WTC11 (cell line): ENCODE data around the gene DNAJA4. TPM values are rescaled to one million over a fixed set of nuclear protein-coding genes. Genes with fewer than 3 reads are reported as not detected.

Source experiments
- ATAC-seq: fragments of 200-7000 bp; cut with Tn5 transposase; 2 replicates; pipeline ENCODE4 v1.10.0; 2021; ENCODE audit warnings: mild to moderate bottlenecking, moderate library complexity
- CTCF ChIA-PET: fragments of 300-600 bp; sonication (Branson Sonifier 250); formaldehyde crosslinking; loops from one replicate; lab custom pipeline; 2021; ENCODE audit warnings: antibody characterized with exemption; lab: Charles Lee
- POLR2A ChIA-PET: fragments of 350-600 bp; sonication (Branson Sonifier 250); formaldehyde crosslinking; loops from one replicate; lab custom pipeline; 2021; ENCODE audit warnings: antibody characterized with exemption; lab: Charles Lee
- DNase-seq: peaks from one replicate; pipeline ENCODE4 v3.0.0; 2021; ENCODE audit warnings: low spot score
- H3K27ac Mint-ChIP-seq: 2 replicates; pipeline ENCODE4 v1.8.0; 2021; ENCODE audit warnings: mixed read lengths
- H3K27me3 Mint-ChIP-seq: 2 replicates; pipeline ENCODE4 v1.8.0; 2021; ENCODE audit warnings: low read depth, mild to moderate bottlenecking, moderate library complexity, mixed read lengths
- H3K36me3 Mint-ChIP-seq: 2 replicates; pipeline ENCODE4 v1.8.0; 2021; ENCODE audit warnings: mixed read lengths
- H3K4me1 Mint-ChIP-seq: 2 replicates; pipeline ENCODE4 v1.8.0; 2022; ENCODE audit warnings: mixed read lengths
- H3K4me3 Mint-ChIP-seq: 2 replicates; pipeline ENCODE4 v1.8.0; 2021; ENCODE audit warnings: mild to moderate bottlenecking, moderate library complexity, mixed read lengths
- H3K9me3 Mint-ChIP-seq: 2 replicates; pipeline ENCODE4 v1.8.0; 2021; ENCODE audit warnings: mixed read lengths
- EMX1 ChIP-seq: fragments of 250-450 bp; sonication (Bioruptor Pico); IDR thresholded peaks from 2 replicates; pipeline ENCODE4 v1.8.0; 2021; ENCODE audit warnings: mild to moderate bottlenecking
- FOXK1 ChIP-seq: sonication (generic); formaldehyde crosslinking; IDR thresholded peaks from 2 replicates; pipeline ENCODE4 v1.8.0; 2022; ENCODE audit warnings: mild to moderate bottlenecking, moderate library complexity, missing genetic modification reagents
- FOXP1 ChIP-seq: sonication (generic); formaldehyde crosslinking; IDR thresholded peaks from 2 replicates; pipeline ENCODE4 v1.8.0; 2022; ENCODE audit warnings: missing genetic modification reagents, mild to moderate bottlenecking, moderate library complexity, borderline replicate concordance
- JAZF1 ChIP-seq: fragments of 250-450 bp; sonication (Bioruptor Pico); IDR thresholded peaks from 2 replicates; pipeline ENCODE4 v1.9.0; 2021; ENCODE audit warnings: moderate library complexity, mild to moderate bottlenecking, inconsistent platforms
- JUN ChIP-seq: sonication (generic); formaldehyde crosslinking; IDR thresholded peaks from 2 replicates; pipeline ENCODE4 v1.8.0; 2023; ENCODE audit warnings: mild to moderate bottlenecking, missing genetic modification reagents
- OVOL2 ChIP-seq: fragments of 250-450 bp; sonication (Bioruptor Pico); IDR thresholded peaks from 2 replicates; pipeline ENCODE4 v1.9.0; 2021; ENCODE audit warnings: mild to moderate bottlenecking, borderline replicate concordance
- TCF7 ChIP-seq: sonication (generic); formaldehyde crosslinking; IDR thresholded peaks from 2 replicates; pipeline ENCODE4 v1.8.0; 2022; ENCODE audit warnings: mild to moderate bottlenecking, low read depth, missing genetic modification reagents, moderate library complexity
- TEAD4 ChIP-seq: sonication (generic); formaldehyde crosslinking; IDR thresholded peaks from 2 replicates; pipeline ENCODE4 v1.8.0; 2022; ENCODE audit warnings: mild to moderate bottlenecking, missing genetic modification reagents
- ZNF396 ChIP-seq: fragments of 250-450 bp; sonication (Bioruptor Pico); IDR thresholded peaks from 2 replicates; pipeline ENCODE4 v1.8.0; 2021; ENCODE audit warnings: mild to moderate bottlenecking, moderate library complexity, borderline replicate concordance
- total RNA-seq: library from RNA; stranded (reverse); gene quantifications from 3 replicates; pipeline ENCODE4 v1.2.3, GENCODE V29; 2021
- TF ChIP-seq, protein P1 (sequence below): sonication (generic); formaldehyde crosslinking; IDR thresholded peaks from 2 replicates; pipeline ENCODE4 v1.8.0; 2022; ENCODE audit warnings: mild to moderate bottlenecking, missing genetic modification reagents
- TF ChIP-seq, protein P2 (sequence below): fragments of 250-450 bp; sonication (Bioruptor Pico); IDR thresholded peaks from 2 replicates; pipeline ENCODE4 v1.9.0; 2021; ENCODE audit warnings: mild to moderate bottlenecking
- TF ChIP-seq, protein P3 (sequence below): sonication (generic); formaldehyde crosslinking; IDR thresholded peaks from 2 replicates; pipeline ENCODE4 v1.8.1; 2022; ENCODE audit warnings: missing genetic modification reagents, borderline replicate concordance
- TF ChIP-seq, protein P4 (sequence below): sonication (generic); formaldehyde crosslinking; IDR thresholded peaks from 2 replicates; pipeline ENCODE4 v1.8.1; 2022; ENCODE audit warnings: low read depth, mild to moderate bottlenecking, moderate library complexity, missing genetic modification reagents, borderline replicate concordance
- TF ChIP-seq, protein P5 (sequence below): sonication (generic); formaldehyde crosslinking; IDR thresholded peaks from 2 replicates; pipeline ENCODE4 v1.8.1; 2023; ENCODE audit warnings: mild to moderate bottlenecking, missing genetic modification reagents, borderline replicate concordance
- TF ChIP-seq, protein P6 (sequence below): sonication (generic); formaldehyde crosslinking; IDR thresholded peaks from 2 replicates; pipeline ENCODE4 v1.8.1; 2023; ENCODE audit warnings: mild to moderate bottlenecking, moderate library complexity, missing genetic modification reagents
- TF ChIP-seq, protein P7 (sequence below): sonication (generic); formaldehyde crosslinking; IDR thresholded peaks from 2 replicates; pipeline ENCODE4 v1.8.0; 2023; ENCODE audit warnings: mild to moderate bottlenecking, missing genetic modification reagents
- TF ChIP-seq, protein P8 (sequence below): sonication (generic); formaldehyde crosslinking; IDR thresholded peaks from 2 replicates; pipeline ENCODE4 v1.8.0; 2023; ENCODE audit warnings: missing genetic modification reagents, mild to moderate bottlenecking, borderline replicate concordance

Gene DNAJA4
- total RNA-seq, 1 experiment from 2014 or later = 7.8 TPM

DNA sequence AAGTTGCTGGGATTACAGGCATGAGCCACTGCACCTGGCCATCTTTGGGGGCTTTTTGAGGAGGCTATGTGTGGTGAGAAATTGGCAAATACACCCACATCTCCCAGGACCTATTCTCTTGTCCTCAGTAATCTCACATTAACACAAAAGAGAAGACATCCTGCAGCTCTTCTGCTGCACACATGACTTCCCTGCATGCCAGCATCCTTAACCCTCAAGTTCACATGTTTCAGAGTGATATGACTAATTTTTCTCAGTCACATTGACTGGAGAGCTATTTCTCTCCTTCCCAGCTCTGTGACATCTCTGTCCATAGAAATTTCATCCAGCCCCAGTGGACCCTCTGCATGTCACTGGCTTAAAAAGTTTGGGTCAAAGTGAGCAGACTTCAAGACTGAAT lies 37.0 kb downstream of the DNAJA4 start (continued):
- TF ChIP-seq JAZF1 (CRISPR knock-in tag) = no peak
- TF ChIP-seq, protein P1, sequence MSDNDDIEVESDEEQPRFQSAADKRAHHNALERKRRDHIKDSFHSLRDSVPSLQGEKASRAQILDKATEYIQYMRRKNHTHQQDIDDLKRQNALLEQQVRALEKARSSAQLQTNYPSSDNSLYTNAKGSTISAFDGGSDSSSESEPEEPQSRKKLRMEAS (CRISPR knock-in tag) = no peak

DNA sequence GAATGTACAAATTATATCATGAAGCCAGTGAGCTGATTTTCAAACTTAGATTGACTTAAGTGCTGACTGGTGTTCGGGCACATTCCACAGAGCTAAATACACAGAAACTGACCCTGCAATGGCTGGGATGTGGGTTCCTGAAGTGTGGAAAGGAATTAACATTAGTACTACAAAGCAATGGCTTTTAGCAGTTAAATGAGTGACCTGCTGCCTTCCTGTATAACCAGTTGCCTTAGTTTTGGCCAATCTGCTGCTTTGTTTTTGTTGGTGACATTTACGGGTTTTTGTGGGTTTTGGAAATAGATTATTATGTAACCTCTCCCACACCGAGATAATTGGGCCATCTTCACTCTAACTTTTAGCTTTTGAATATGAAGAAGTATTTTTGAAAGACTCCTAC lies 37.5 kb downstream of the DNAJA4 start:
- no peak for DNase-seq
- Mint-ChIP-seq H3K36me3 (no peaks in the 10 kb centered on the region), H3K9me3 (no peaks in the 10 kb centered on the region), H3K27ac (no peak overlapping the region), H3K4me3 (no peak overlapping the region), H3K4me1 (peaks cover 6% of the 10 kb centered on the region), H3K27me3 (peaks cover 12% of the 10 kb centered on the region)
- CTCF ChIA-PET = no interaction called here
- POLR2A ChIA-PET = no interaction called here
- no peak for ATAC-seq
- no peak for TF ChIP-seq EMX1 (CRISPR knock-in tag)
- TF ChIP-seq, protein P2, sequence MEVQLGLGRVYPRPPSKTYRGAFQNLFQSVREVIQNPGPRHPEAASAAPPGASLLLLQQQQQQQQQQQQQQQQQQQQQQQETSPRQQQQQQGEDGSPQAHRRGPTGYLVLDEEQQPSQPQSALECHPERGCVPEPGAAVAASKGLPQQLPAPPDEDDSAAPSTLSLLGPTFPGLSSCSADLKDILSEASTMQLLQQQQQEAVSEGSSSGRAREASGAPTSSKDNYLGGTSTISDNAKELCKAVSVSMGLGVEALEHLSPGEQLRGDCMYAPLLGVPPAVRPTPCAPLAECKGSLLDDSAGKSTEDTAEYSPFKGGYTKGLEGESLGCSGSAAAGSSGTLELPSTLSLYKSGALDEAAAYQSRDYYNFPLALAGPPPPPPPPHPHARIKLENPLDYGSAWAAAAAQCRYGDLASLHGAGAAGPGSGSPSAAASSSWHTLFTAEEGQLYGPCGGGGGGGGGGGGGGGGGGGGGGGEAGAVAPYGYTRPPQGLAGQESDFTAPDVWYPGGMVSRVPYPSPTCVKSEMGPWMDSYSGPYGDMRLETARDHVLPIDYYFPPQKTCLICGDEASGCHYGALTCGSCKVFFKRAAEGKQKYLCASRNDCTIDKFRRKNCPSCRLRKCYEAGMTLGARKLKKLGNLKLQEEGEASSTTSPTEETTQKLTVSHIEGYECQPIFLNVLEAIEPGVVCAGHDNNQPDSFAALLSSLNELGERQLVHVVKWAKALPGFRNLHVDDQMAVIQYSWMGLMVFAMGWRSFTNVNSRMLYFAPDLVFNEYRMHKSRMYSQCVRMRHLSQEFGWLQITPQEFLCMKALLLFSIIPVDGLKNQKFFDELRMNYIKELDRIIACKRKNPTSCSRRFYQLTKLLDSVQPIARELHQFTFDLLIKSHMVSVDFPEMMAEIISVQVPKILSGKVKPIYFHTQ (CRISPR knock-in tag) = no peak
- TF ChIP-seq, protein P3, sequence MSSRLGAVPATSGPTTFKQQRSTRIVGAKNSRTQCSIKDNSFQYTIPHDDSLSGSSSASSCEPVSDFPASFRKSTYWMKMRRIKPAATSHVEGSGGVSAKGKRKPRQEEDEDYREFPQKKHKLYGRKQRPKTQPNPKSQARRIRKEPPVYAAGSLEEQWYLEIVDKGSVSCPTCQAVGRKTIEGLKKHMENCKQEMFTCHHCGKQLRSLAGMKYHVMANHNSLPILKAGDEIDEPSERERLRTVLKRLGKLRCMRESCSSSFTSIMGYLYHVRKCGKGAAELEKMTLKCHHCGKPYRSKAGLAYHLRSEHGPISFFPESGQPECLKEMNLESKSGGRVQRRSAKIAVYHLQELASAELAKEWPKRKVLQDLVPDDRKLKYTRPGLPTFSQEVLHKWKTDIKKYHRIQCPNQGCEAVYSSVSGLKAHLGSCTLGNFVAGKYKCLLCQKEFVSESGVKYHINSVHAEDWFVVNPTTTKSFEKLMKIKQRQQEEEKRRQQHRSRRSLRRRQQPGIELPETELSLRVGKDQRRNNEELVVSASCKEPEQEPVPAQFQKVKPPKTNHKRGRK = no peak
- no peak for TF ChIP-seq ZNF396 (CRISPR knock-in tag)
- no peak for TF ChIP-seq JUN (CRISPR knock-in tag)
- TF ChIP-seq, protein P4, sequence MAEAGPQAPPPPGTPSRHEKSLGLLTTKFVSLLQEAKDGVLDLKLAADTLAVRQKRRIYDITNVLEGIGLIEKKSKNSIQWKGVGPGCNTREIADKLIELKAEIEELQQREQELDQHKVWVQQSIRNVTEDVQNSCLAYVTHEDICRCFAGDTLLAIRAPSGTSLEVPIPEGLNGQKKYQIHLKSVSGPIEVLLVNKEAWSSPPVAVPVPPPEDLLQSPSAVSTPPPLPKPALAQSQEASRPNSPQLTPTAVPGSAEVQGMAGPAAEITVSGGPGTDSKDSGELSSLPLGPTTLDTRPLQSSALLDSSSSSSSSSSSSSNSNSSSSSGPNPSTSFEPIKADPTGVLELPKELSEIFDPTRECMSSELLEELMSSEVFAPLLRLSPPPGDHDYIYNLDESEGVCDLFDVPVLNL (CRISPR knock-in tag) = no peak
- no peak for TF ChIP-seq FOXP1 (CRISPR knock-in tag)
- TF ChIP-seq, protein P5, sequence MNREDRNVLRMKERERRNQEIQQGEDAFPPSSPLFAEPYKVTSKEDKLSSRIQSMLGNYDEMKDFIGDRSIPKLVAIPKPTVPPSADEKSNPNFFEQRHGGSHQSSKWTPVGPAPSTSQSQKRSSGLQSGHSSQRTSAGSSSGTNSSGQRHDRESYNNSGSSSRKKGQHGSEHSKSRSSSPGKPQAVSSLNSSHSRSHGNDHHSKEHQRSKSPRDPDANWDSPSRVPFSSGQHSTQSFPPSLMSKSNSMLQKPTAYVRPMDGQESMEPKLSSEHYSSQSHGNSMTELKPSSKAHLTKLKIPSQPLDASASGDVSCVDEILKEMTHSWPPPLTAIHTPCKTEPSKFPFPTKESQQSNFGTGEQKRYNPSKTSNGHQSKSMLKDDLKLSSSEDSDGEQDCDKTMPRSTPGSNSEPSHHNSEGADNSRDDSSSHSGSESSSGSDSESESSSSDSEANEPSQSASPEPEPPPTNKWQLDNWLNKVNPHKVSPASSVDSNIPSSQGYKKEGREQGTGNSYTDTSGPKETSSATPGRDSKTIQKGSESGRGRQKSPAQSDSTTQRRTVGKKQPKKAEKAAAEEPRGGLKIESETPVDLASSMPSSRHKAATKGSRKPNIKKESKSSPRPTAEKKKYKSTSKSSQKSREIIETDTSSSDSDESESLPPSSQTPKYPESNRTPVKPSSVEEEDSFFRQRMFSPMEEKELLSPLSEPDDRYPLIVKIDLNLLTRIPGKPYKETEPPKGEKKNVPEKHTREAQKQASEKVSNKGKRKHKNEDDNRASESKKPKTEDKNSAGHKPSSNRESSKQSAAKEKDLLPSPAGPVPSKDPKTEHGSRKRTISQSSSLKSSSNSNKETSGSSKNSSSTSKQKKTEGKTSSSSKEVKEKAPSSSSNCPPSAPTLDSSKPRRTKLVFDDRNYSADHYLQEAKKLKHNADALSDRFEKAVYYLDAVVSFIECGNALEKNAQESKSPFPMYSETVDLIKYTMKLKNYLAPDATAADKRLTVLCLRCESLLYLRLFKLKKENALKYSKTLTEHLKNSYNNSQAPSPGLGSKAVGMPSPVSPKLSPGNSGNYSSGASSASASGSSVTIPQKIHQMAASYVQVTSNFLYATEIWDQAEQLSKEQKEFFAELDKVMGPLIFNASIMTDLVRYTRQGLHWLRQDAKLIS (CRISPR knock-in tag) = no peak
- TF ChIP-seq OVOL2 (CRISPR knock-in tag) = no peak
- TF ChIP-seq, protein P6, sequence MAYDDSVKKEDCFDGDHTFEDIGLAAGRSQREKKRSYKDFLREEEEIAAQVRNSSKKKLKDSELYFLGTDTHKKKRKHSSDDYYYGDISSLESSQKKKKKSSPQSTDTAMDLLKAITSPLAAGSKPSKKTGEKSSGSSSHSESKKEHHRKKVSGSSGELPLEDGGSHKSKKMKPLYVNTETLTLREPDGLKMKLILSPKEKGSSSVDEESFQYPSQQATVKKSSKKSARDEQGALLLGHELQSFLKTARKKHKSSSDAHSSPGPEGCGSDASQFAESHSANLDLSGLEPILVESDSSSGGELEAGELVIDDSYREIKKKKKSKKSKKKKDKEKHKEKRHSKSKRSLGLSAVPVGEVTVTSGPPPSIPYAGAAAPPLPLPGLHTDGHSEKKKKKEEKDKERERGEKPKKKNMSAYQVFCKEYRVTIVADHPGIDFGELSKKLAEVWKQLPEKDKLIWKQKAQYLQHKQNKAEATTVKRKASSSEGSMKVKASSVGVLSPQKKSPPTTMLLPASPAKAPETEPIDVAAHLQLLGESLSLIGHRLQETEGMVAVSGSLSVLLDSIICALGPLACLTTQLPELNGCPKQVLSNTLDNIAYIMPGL (CRISPR knock-in tag) = no peak
- TF ChIP-seq TCF7 (CRISPR knock-in tag) = no peak
- TF ChIP-seq, protein P7, sequence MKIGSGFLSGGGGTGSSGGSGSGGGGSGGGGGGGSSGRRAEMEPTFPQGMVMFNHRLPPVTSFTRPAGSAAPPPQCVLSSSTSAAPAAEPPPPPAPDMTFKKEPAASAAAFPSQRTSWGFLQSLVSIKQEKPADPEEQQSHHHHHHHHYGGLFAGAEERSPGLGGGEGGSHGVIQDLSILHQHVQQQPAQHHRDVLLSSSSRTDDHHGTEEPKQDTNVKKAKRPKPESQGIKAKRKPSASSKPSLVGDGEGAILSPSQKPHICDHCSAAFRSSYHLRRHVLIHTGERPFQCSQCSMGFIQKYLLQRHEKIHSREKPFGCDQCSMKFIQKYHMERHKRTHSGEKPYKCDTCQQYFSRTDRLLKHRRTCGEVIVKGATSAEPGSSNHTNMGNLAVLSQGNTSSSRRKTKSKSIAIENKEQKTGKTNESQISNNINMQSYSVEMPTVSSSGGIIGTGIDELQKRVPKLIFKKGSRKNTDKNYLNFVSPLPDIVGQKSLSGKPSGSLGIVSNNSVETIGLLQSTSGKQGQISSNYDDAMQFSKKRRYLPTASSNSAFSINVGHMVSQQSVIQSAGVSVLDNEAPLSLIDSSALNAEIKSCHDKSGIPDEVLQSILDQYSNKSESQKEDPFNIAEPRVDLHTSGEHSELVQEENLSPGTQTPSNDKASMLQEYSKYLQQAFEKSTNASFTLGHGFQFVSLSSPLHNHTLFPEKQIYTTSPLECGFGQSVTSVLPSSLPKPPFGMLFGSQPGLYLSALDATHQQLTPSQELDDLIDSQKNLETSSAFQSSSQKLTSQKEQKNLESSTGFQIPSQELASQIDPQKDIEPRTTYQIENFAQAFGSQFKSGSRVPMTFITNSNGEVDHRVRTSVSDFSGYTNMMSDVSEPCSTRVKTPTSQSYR = no peak
- TF ChIP-seq FOXK1 (CRISPR knock-in tag) = no peak
- TF ChIP-seq, protein P8, sequence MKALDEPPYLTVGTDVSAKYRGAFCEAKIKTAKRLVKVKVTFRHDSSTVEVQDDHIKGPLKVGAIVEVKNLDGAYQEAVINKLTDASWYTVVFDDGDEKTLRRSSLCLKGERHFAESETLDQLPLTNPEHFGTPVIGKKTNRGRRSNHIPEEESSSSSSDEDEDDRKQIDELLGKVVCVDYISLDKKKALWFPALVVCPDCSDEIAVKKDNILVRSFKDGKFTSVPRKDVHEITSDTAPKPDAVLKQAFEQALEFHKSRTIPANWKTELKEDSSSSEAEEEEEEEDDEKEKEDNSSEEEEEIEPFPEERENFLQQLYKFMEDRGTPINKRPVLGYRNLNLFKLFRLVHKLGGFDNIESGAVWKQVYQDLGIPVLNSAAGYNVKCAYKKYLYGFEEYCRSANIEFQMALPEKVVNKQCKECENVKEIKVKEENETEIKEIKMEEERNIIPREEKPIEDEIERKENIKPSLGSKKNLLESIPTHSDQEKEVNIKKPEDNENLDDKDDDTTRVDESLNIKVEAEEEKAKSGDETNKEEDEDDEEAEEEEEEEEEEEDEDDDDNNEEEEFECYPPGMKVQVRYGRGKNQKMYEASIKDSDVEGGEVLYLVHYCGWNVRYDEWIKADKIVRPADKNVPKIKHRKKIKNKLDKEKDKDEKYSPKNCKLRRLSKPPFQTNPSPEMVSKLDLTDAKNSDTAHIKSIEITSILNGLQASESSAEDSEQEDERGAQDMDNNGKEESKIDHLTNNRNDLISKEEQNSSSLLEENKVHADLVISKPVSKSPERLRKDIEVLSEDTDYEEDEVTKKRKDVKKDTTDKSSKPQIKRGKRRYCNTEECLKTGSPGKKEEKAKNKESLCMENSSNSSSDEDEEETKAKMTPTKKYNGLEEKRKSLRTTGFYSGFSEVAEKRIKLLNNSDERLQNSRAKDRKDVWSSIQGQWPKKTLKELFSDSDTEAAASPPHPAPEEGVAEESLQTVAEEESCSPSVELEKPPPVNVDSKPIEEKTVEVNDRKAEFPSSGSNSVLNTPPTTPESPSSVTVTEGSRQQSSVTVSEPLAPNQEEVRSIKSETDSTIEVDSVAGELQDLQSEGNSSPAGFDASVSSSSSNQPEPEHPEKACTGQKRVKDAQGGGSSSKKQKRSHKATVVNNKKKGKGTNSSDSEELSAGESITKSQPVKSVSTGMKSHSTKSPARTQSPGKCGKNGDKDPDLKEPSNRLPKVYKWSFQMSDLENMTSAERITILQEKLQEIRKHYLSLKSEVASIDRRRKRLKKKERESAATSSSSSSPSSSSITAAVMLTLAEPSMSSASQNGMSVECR (CRISPR knock-in tag) = no peak
- no peak for TF ChIP-seq TEAD4 (CRISPR knock-in tag)
